Neural progenitor cell (in vitro differentiated cells): ENCODE results near the gene PHLPP1.

Experiments
- CTCF ChIP-seq: fragments of 200-600 bp; sonication (generic); IDR thresholded peaks from 2 replicates; pipeline ENCODE4 v1.5.1; 2017; ENCODE audit warnings: antibody characterized with exemption, mild to moderate bottlenecking
- EZH2 ChIP-seq: fragments of 200-600 bp; sonication (generic); IDR thresholded peaks from 2 replicates; pipeline ENCODE4 v1.6.1; 2017; ENCODE audit warnings: antibody characterized with exemption, mild to moderate bottlenecking, moderate library complexity

GRCh38 chr18:62948788-62949187 is 233.4 kb downstream of the PHLPP1 start:
- TF ChIP-seq CTCF (no peak), EZH2 (no peak)
